Body of pancreas (tissue), 4 donors: ENCODE measurements around the gene PEX11B. TPM values are rescaled to one million over a fixed set of nuclear protein-coding genes. Genes with fewer than 3 reads are reported as not detected.

Source experiments
- ATAC-seq: fragments of 150-250 bp; one replicate; pipeline ENCODE4 v1.9.1; 2016
- DNase-seq, 4 donors: peaks; one replicate each; pipeline ENCODE4 v3.0.0-alpha.2; 2019
- H3K27ac ChIP-seq, 4 donors: fragments of 200-600 bp; sonication (generic); 1 replicate in 3 of 4; 2 replicates in 1 of 4; pipeline versions ENCODE4 v1.5.1 to v1.6.1; 2016 to 2019; ENCODE audit warnings: mild to moderate bottlenecking in 1 of 4, mixed read lengths in 1 of 4, moderate library complexity in 1 of 4
- H3K27me3 ChIP-seq, 2 donors: fragments of 200-600 bp; sonication (generic); one replicate each; pipeline ENCODE4 v1.6.0; 2016; ENCODE audit warnings: mild to moderate bottlenecking in 1 of 2
- H3K36me3 ChIP-seq, 2 donors: fragments of 200-600 bp; sonication (generic); replicated peaks in 1 of 2; 2 replicates each; pipeline ENCODE4 v1.5.1; 2016; ENCODE audit warnings: low read depth in 2 of 2; ENCODE audit not compliant: insufficient read depth in 1 of 2
- H3K4me1 ChIP-seq: fragments of 200-600 bp; sonication (generic); one replicate; pipeline ENCODE4 v1.6.0; 2016
- H3K4me3 ChIP-seq, 2 donors: fragments of 200-600 bp; sonication (generic); 1 replicate in 1 of 2; 2 replicates in 1 of 2; pipeline ENCODE4 v1.5.1; 2016 to 2019
- H3K9me3 ChIP-seq, 3 donors: fragments of 200-600 bp; sonication (generic); 1 replicate in 2 of 3; 2 replicates in 1 of 3; pipeline ENCODE4 v1.5.1; 2016
- POLR2A ChIP-seq, 3 donors: fragments of 450-650 bp; IDR thresholded peaks; one replicate each; pipeline ENCODE4 v1.6.1; 2016; ENCODE audit warnings: antibody characterized with exemption in 3 of 3, mild to moderate bottlenecking in 2 of 3
- WGBS, 2 donors: methylation state at CpG; one replicate each; pipeline ENCODE4 v1.1.5; 2017; 5-methylcytosine and 5-hydroxymethylcytosine counted together
- intact Hi-C: fragments of 100-400 bp; cut with DNase I; formaldehyde crosslinking; loops from one replicate; pipeline ENCODE4 v1.15.1; 2023
- total RNA-seq, 2 donors: library from RNA; depleted of rRNA; stranded (reverse); fragments of >200 nt; gene quantifications; one replicate each; pipeline ENCODE4 v1.1.0, GENCODE V29; 2016
- TF ChIP-seq, protein P1 (sequence below), 7 experiments: fragments of 450-650 bp in 4 of 7; fragments of 200-600 bp in 3 of 7; sonication (generic) in 3 of 7; IDR thresholded peaks; one replicate each; pipeline ENCODE4 v1.5.1; 2016 to 2019; ENCODE audit warnings: antibody characterized with exemption in 7 of 7

PEX11B gene
- total RNA-seq, 2 donors from 2014 or later = 10.5 to 11.4 TPM

DNA sequence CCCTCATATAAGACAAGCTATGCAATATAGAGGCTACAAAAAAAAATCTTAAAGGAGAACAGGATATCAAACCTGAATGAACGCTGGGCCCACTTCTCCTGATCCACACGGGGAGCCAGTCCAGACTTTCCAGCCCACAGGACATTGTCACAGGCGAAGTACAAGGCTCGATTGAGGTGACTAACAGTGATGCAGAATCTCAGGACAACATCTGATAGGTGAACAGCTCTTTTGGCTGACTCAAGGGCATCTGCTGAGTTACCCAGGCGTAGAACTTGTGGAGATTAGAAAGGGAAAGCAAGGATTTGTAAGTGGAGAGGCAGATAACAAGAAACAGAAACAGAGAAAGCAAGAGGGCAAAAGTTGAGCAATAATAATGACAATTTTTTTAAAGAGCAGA, 1.8 kb downstream of the PEX11B start:
- H3K27ac ChIP-seq = no peak overlapping the region
- TF ChIP-seq, protein P1, sequence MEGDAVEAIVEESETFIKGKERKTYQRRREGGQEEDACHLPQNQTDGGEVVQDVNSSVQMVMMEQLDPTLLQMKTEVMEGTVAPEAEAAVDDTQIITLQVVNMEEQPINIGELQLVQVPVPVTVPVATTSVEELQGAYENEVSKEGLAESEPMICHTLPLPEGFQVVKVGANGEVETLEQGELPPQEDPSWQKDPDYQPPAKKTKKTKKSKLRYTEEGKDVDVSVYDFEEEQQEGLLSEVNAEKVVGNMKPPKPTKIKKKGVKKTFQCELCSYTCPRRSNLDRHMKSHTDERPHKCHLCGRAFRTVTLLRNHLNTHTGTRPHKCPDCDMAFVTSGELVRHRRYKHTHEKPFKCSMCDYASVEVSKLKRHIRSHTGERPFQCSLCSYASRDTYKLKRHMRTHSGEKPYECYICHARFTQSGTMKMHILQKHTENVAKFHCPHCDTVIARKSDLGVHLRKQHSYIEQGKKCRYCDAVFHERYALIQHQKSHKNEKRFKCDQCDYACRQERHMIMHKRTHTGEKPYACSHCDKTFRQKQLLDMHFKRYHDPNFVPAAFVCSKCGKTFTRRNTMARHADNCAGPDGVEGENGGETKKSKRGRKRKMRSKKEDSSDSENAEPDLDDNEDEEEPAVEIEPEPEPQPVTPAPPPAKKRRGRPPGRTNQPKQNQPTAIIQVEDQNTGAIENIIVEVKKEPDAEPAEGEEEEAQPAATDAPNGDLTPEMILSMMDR (IDR thresholded peaks at IDR 0.05) = no peak
- no peak for TF ChIP-seq POLR2A (IDR thresholded peaks at IDR 0.05)
- intact Hi-C loops = no loop called here
- no peak for DNase-seq
- ATAC-seq = no peak
- H3K27me3 ChIP-seq = no peaks in the 10 kb centered on the region
- H3K9me3 ChIP-seq = no peaks in the 10 kb centered on the region
- H3K4me3 ChIP-seq = no peak overlapping the region
- H3K36me3 ChIP-seq = peaks cover 0 to 3% of the 10 kb centered on the region in 2 donors
- peaks cover 21% of the 10 kb centered on the region for H3K4me1 ChIP-seq
- 63 to 67% methylated on average over 5 of the region's 5 CpGs for WGBS, 2 donors

DNA sequence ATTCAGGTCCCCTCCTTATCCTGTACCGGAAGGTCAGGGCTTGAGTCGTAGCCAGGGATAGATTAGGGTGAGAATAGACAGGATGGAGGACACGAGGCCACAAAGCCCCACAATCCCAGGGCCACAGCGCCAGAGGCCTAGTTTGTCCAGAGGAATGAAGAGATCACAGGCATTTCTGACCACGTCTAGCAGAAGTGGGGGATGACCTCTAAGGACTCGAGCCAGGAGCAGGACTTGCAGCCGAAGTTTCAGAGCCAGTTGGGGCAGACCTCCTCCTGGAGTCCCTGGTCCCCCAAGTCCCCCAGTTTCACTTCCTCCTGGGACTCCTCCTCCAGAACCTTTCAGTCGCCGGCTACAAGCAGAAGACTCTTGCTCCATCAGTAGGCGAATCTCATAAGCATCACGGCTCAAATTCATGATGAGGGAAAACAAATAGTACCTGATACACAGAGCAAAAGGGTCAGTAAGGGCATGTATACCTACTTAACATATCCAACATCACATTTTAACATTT, 6.3 kb downstream of the PEX11B start:
- Histone ChIP-seq H3K4me3 (no peak overlapping the region), H3K36me3 (peaks cover 0 to 14% of the 10 kb centered on the region in 2 donors), H3K9me3 (no peaks in the 10 kb centered on the region), H3K27ac (no peak overlapping the region), H3K27me3 (no peaks in the 10 kb centered on the region), H3K4me1 (peaks cover 11% of the 10 kb centered on the region)
- DNase-seq (no peak), ATAC-seq (no peak)
- 63 to 72% methylated on average over 7 to 11 of the region's 11 CpGs for WGBS, 2 donors
- intact Hi-C loops = no loop called here
- TF ChIP-seq, protein P1 (IDR thresholded peaks at IDR 0.05) = no peak
- no peak for TF ChIP-seq POLR2A (IDR thresholded peaks at IDR 0.05)

DNA sequence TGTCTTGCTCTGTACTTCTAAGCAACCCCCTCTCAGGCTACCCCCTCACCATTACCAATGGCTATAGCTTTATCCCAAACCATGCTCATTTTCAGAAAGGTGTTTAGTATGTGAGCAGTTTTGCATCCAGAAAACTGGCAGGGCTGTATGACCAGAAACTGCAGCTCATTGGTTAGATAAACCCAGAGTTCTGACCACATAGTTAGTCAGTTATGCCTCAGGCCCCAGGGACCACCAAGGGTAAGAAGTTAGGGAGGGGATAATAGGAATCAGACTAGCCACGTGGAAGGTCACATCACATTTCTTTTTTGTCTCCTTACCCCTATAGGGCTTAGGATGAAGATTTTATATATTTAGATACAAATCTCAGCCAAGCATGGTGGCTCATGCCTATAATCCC, 9.9 kb downstream of the PEX11B start:
- intact Hi-C loops = no loop called here
- Histone ChIP-seq H3K27me3 (no peaks in the 10 kb centered on the region), H3K27ac (no peak overlapping the region), H3K9me3 (no peaks in the 10 kb centered on the region), H3K36me3 (peaks cover 0 to 14% of the 10 kb centered on the region in 2 donors), H3K4me3 (no peak overlapping the region), H3K4me1 (peaks cover 5% of the 10 kb centered on the region)
- DNase-seq = no peak
- ATAC-seq = no peak
- WGBS, 2 donors = 47 to 67% methylated on average over 1 of the region's 1 CpG
- TF ChIP-seq, protein P1 (IDR thresholded peaks at IDR 0.05) = no peak
- TF ChIP-seq POLR2A (IDR thresholded peaks at IDR 0.05) = no peak

DNA sequence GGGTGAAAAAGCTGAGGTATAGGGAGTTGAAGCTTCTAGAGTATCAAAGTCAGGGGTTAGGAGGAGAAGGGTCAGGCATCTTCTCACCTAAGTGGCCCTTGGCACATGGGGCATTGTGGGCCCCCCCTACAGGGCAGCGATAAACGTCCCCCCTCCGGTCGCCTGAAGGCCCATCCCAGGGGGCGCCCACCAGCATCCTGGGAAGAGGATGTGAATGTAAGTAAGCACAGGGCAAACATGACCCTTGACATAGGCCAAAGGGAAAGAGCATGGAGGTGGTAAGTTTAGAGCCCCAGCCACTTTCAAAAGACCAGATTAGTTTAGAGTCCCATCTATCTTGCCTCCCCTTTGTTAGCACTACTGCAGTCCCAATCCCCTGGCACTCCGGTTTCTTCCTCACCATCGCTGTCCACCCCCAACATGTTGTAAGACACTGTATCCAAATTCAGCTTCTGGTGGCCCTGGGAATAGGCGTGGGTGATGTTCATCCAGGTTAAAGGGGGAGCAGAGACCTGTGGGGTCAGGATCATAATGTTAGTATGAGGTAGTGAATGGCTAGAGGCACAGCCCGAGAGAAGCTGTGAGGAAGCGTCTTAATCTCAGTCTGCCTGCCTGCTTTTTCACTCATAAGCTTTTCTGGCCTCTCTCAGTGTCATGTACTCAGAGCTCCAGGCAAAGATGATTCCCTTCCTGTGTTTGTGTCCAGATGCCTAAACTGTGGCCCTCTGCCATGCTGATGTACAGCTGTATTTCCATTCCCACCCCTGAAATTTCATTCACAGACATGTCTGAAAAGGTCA, 11.4 kb downstream of the PEX11B start:
- no peaks in the 10 kb centered on the region for H3K27me3 ChIP-seq
- WGBS, 2 donors = 78 to 98% methylated on average over 5 to 10 of the region's 10 CpGs
- no peak overlapping the region for H3K4me3 ChIP-seq
- TF ChIP-seq POLR2A (IDR thresholded peaks at IDR 0.05) = no peak
- TF ChIP-seq, protein P1 (IDR thresholded peaks at IDR 0.05) = no peak
- peaks cover 5% of the 10 kb centered on the region for H3K4me1 ChIP-seq
- H3K36me3 ChIP-seq = peaks cover 0 to 14% of the 10 kb centered on the region in 2 donors
- no peak overlapping the region for H3K27ac ChIP-seq
- no peaks in the 10 kb centered on the region for H3K9me3 ChIP-seq
- no peak for ATAC-seq
- intact Hi-C loops = no loop called here
- DNase-seq = no peak
